NT2/D1 (cell line): ENCODE data around the gene CCDC172.

Source experiments
- DNase-seq: peaks from one replicate; pipeline ENCODE4 v3.0.0-alpha.2; 2011; ENCODE audit warnings: low read depth, low spot score
- H3K27me3 ChIP-seq: 2 replicates; pipeline ENCODE4 v1.6.0; 2011; ENCODE audit warnings: mild to moderate bottlenecking; ENCODE audit not compliant: insufficient read length, insufficient read depth
- H3K36me3 ChIP-seq: 2 replicates; pipeline ENCODE4 v1.6.1; 2011; ENCODE audit warnings: mild to moderate bottlenecking, low read length, mixed read lengths; ENCODE audit not compliant: insufficient read depth, insufficient read length
- H3K4me1 ChIP-seq: 2 replicates; pipeline ENCODE4 v1.5.1; 2011; ENCODE audit not compliant: insufficient read depth, insufficient read length
- H3K4me3 ChIP-seq: 2 replicates; pipeline ENCODE4 v1.5.1; 2011; ENCODE audit warnings: low read depth; ENCODE audit not compliant: insufficient read length
- H3K9ac ChIP-seq: 2 replicates; pipeline ENCODE4 v1.6.0; 2011; ENCODE audit warnings: low read depth; ENCODE audit not compliant: insufficient read length
- H3K9me3 ChIP-seq: 2 replicates; pipeline ENCODE4 v1.5.1; 2011; ENCODE audit warnings: mild to moderate bottlenecking, low read length; ENCODE audit not compliant: insufficient read depth
- SUZ12 ChIP-seq: IDR thresholded peaks from 2 replicates; pipeline ENCODE4 v1.6.1; 2011; ENCODE audit not compliant: insufficient read length, insufficient read depth; ENCODE audit errors: extremely low read depth
- YY1 ChIP-seq: IDR thresholded peaks from 2 replicates; pipeline ENCODE4 v1.6.1; 2011; ENCODE audit not compliant: insufficient read length, insufficient read depth
- ZNF274 ChIP-seq: IDR thresholded peaks from 2 replicates; pipeline ENCODE4 v1.6.1; 2011; ENCODE audit warnings: mild to moderate bottlenecking, low read depth, low read length

The CCDC172 gene

GRCh38 chr10:116324227-116324950 lies at the start of gene CCDC172:
Gene CCDC172, plus strand, starts transcription at chr10:116324448. Its CDS starts 564 bp downstream, at chr10:116325012.
- TF ChIP-seq SUZ12, result no peak
- no peak for TF ChIP-seq YY1
- TF ChIP-seq ZNF274, result no peak
- no peak within 1 kb of the TSS for H3K4me3 ChIP-seq
- H3K9ac ChIP-seq, result no peak within 1 kb of the TSS

GRCh38 chr10:116276981-116277380 lies 47.3 kb upstream of the CCDC172 start:
- TF ChIP-seq YY1, result no peak
- no peak for TF ChIP-seq SUZ12
- Histone ChIP-seq H3K27me3 (peaks cover 42% of the 10 kb centered on the region), H3K36me3 (no peaks in the 10 kb centered on the region), H3K9me3 (no peaks in the 10 kb centered on the region), H3K9ac (no peak overlapping the region), H3K4me3 (no peak overlapping the region), H3K4me1 (no peaks in the 10 kb centered on the region)
- DNase-seq, result no peak

More at GRCh38 chr10:116324227-116324950, at the start of gene CCDC172:
- no peaks in the 10 kb centered on the region for H3K36me3 ChIP-seq
- no peaks in the 10 kb centered on the region for H3K9me3 ChIP-seq
- H3K27me3 ChIP-seq, result no peaks in the 10 kb centered on the region
- DNase-seq, result no peak
- H3K4me1 ChIP-seq, result no peaks in the 10 kb centered on the region

GRCh38 chr10:116278846-116279245 lies 45.4 kb upstream of the CCDC172 start:
- TF ChIP-seq ZNF274 (no peak), SUZ12 (no peak), YY1 (no peak)
- no peak overlapping the region for H3K9ac ChIP-seq
- H3K4me3 ChIP-seq, result no peak overlapping the region
- no peaks in the 10 kb centered on the region for H3K36me3 ChIP-seq
- DNase-seq, result no peak
- H3K27me3 ChIP-seq, result peaks cover 24% of the 10 kb centered on the region
- no peaks in the 10 kb centered on the region for H3K4me1 ChIP-seq
- no peaks in the 10 kb centered on the region for H3K9me3 ChIP-seq

GRCh38 chr10:116281775-116282174 lies 42.5 kb upstream of the CCDC172 start:
- H3K4me3 ChIP-seq, result no peak overlapping the region
- H3K27me3 ChIP-seq, result no peaks in the 10 kb centered on the region
- H3K9ac ChIP-seq, result no peak overlapping the region
- DNase-seq, result no peak
- H3K4me1 ChIP-seq, result no peaks in the 10 kb centered on the region
- no peaks in the 10 kb centered on the region for H3K9me3 ChIP-seq
- TF ChIP-seq ZNF274 (no peak), YY1 (no peak), SUZ12 (no peak)
- no peaks in the 10 kb centered on the region for H3K36me3 ChIP-seq

- no peak overlapping the region for H3K9ac ChIP-seq
- DNase-seq, result no peak
- no peaks in the 10 kb centered on the region for H3K9me3 ChIP-seq
- no peaks in the 10 kb centered on the region for H3K36me3 ChIP-seq
- H3K4me3 ChIP-seq, result no peak overlapping the region
- no peaks in the 10 kb centered on the region for H3K4me1 ChIP-seq
- no peaks in the 10 kb centered on the region for H3K27me3 ChIP-seq
- TF ChIP-seq ZNF274 (no peak), YY1 (no peak), SUZ12 (no peak)
These were observed 37.5 kb upstream of the CCDC172 start for GRCh38 chr10:116286626-116287200.

- no peak for DNase-seq
- H3K9ac ChIP-seq, result no peak overlapping the region
- H3K27me3 ChIP-seq, result no peaks in the 10 kb centered on the region
These were observed 36.2 kb upstream of the CCDC172 start for GRCh38 chr10:116287906-116288501.

GRCh38 chr10:116289652-116290051 lies 34.6 kb upstream of the CCDC172 start:
- Histone ChIP-seq H3K9me3 (no peaks in the 10 kb centered on the region), H3K36me3 (no peaks in the 10 kb centered on the region), H3K4me1 (no peaks in the 10 kb centered on the region), H3K4me3 (no peak overlapping the region), H3K27me3 (no peaks in the 10 kb centered on the region), H3K9ac (no peak overlapping the region)
- no peak for DNase-seq
- no peak for TF ChIP-seq SUZ12
- TF ChIP-seq YY1, result no peak
- no peak for TF ChIP-seq ZNF274

More at GRCh38 chr10:116287906-116288501, 36.2 kb upstream of the CCDC172 start:
- H3K9me3 ChIP-seq, result no peaks in the 10 kb centered on the region
- no peak overlapping the region for H3K4me3 ChIP-seq
- TF ChIP-seq SUZ12 (no peak), YY1 (no peak), ZNF274 (no peak)
- H3K36me3 ChIP-seq, result no peaks in the 10 kb centered on the region
- no peaks in the 10 kb centered on the region for H3K4me1 ChIP-seq
